ENCODE results near the gene IL11RA.

IL11RA gene

GRCh38 chr9:34642679-34643078, 9.3 kb upstream of the IL11RA start:
- peaks cover 4% of the 10 kb centered on the region for H3K27me3 ChIP-seq (ENCODE audit: control insufficient read depth, insufficient read depth, low read length, poor library complexity, severe bottlenecking)
- 83 to 89% methylated on average over 1 of the region's 1 CpG for WGBS, 2 experiments
- H3K27ac ChIP-seq (ENCODE audit: insufficient read depth, low read depth, low read length, poor library complexity, severe bottlenecking): no peak overlapping the region

GRCh38 chr9:34644766-34645314, 7.1 kb upstream of the IL11RA start:
- peaks cover 17% of the 10 kb centered on the region for H3K4me1 ChIP-seq (ENCODE audit: control insufficient read depth, insufficient read depth, low read length)
- H3K4me3 ChIP-seq (ENCODE audit: insufficient read depth, low read depth, low read length): no peak overlapping the region
- H3K9me3 ChIP-seq (ENCODE audit: control insufficient read depth, low read length): no peaks in the 10 kb centered on the region
- peaks cover 7% of the 10 kb centered on the region for H3K36me3 ChIP-seq (ENCODE audit: control insufficient read depth, insufficient read depth, low read length)
- H3K27ac ChIP-seq (ENCODE audit: insufficient read depth, low read depth, low read length, poor library complexity, severe bottlenecking): no peak overlapping the region
- H3K27me3 ChIP-seq (ENCODE audit: control insufficient read depth, insufficient read depth, low read length, poor library complexity, severe bottlenecking): no peaks in the 10 kb centered on the region

More at GRCh38 chr9:34642679-34643078, 9.3 kb upstream of the IL11RA start:
- Histone ChIP-seq H3K36me3 (ENCODE audit: control insufficient read depth, insufficient read depth, low read length) (no peaks in the 10 kb centered on the region), H3K9me3 (ENCODE audit: control insufficient read depth, low read length) (no peaks in the 10 kb centered on the region), H3K4me3 (ENCODE audit: insufficient read depth, low read depth, low read length) (no peak overlapping the region), H3K4me1 (ENCODE audit: control insufficient read depth, insufficient read depth, low read length) (peaks cover 18% of the 10 kb centered on the region)

GRCh38 chr9:34646211-34647083, 5.5 kb upstream of the IL11RA start, which contains the start of gene GALT:
Gene GALT, plus strand, starts transcription at chr9:34646675. Its CDS starts 30 bp downstream, at chr9:34646705.
- WGBS, 2 experiments: 5 to 6% methylated on average over 43 of the region's 43 CpGs
- Histone ChIP-seq H3K27ac (ENCODE audit: insufficient read depth, low read depth, low read length, poor library complexity, severe bottlenecking) (peak within 1 kb of the TSS; percentile 52), H3K36me3 (ENCODE audit: control insufficient read depth, insufficient read depth, low read length) (peaks cover 7% of the 10 kb centered on the region)

GRCh38 chr9:34647084-34647403, 4.9 kb upstream of the IL11RA start:
- Histone ChIP-seq H3K36me3 (ENCODE audit: control insufficient read depth, insufficient read depth, low read length) (peaks cover 7% of the 10 kb centered on the region), H3K27me3 (ENCODE audit: control insufficient read depth, insufficient read depth, low read length, poor library complexity, severe bottlenecking) (no peaks in the 10 kb centered on the region), H3K4me3 (ENCODE audit: insufficient read depth, low read depth, low read length) (peak overlapping the region; percentile 49), H3K9me3 (ENCODE audit: control insufficient read depth, low read length) (no peaks in the 10 kb centered on the region), H3K4me1 (ENCODE audit: control insufficient read depth, insufficient read depth, low read length) (peaks cover 26% of the 10 kb centered on the region), H3K27ac (ENCODE audit: insufficient read depth, low read depth, low read length, poor library complexity, severe bottlenecking) (peak overlapping the region; percentile 52)
- WGBS, 2 experiments: 6 to 8% methylated on average over 8 of the region's 8 CpGs

More at GRCh38 chr9:34646211-34647083, 5.5 kb upstream of the IL11RA start, which contains the start of gene GALT:
- H3K27me3 ChIP-seq (ENCODE audit: control insufficient read depth, insufficient read depth, low read length, poor library complexity, severe bottlenecking): no peaks in the 10 kb centered on the region
- peak within 1 kb of the TSS; percentile 49 for H3K4me3 ChIP-seq (ENCODE audit: insufficient read depth, low read depth, low read length)
- peaks cover 22% of the 10 kb centered on the region for H3K4me1 ChIP-seq (ENCODE audit: control insufficient read depth, insufficient read depth, low read length)
- no peaks in the 10 kb centered on the region for H3K9me3 ChIP-seq (ENCODE audit: control insufficient read depth, low read length)

GRCh38 chr9:34647651-34648050, 4.3 kb upstream of the IL11RA start:
- H3K4me3 ChIP-seq (ENCODE audit: insufficient read depth, low read depth, low read length): peak overlapping the region; percentile 49
- peaks cover 7% of the 10 kb centered on the region for H3K36me3 ChIP-seq (ENCODE audit: control insufficient read depth, insufficient read depth, low read length)
- H3K9me3 ChIP-seq (ENCODE audit: control insufficient read depth, low read length): no peaks in the 10 kb centered on the region
- no peak overlapping the region for H3K27ac ChIP-seq (ENCODE audit: insufficient read depth, low read depth, low read length, poor library complexity, severe bottlenecking)
- WGBS, 2 experiments: 88 to 91% methylated on average over 10 of the region's 10 CpGs
- no peaks in the 10 kb centered on the region for H3K27me3 ChIP-seq (ENCODE audit: control insufficient read depth, insufficient read depth, low read length, poor library complexity, severe bottlenecking)
- peaks cover 32% of the 10 kb centered on the region for H3K4me1 ChIP-seq (ENCODE audit: control insufficient read depth, insufficient read depth, low read length)

- H3K36me3 ChIP-seq (ENCODE audit: control insufficient read depth, insufficient read depth, low read length): peaks cover 7% of the 10 kb centered on the region
- 94 to 96% methylated on average over 8 of the region's 8 CpGs for WGBS, 2 experiments
These were observed 3.3 kb upstream of the IL11RA start for GRCh38 chr9:34648673-34649072.

GRCh38 chr9:34650816-34651215, 1.2 kb upstream of the IL11RA start:
- Histone ChIP-seq H3K9me3 (ENCODE audit: control insufficient read depth, low read length) (no peaks in the 10 kb centered on the region), H3K27ac (ENCODE audit: insufficient read depth, low read depth, low read length, poor library complexity, severe bottlenecking) (no peak overlapping the region), H3K4me3 (ENCODE audit: insufficient read depth, low read depth, low read length) (no peak overlapping the region), H3K27me3 (ENCODE audit: control insufficient read depth, insufficient read depth, low read length, poor library complexity, severe bottlenecking) (no peaks in the 10 kb centered on the region), H3K36me3 (ENCODE audit: control insufficient read depth, insufficient read depth, low read length) (peaks cover 7% of the 10 kb centered on the region), H3K4me1 (ENCODE audit: control insufficient read depth, insufficient read depth, low read length) (peaks cover 51% of the 10 kb centered on the region)
- WGBS, 2 experiments: 89 to 93% methylated on average over 5 of the region's 5 CpGs

More at GRCh38 chr9:34648673-34649072, 3.3 kb upstream of the IL11RA start:
- Histone ChIP-seq H3K9me3 (ENCODE audit: control insufficient read depth, low read length) (no peaks in the 10 kb centered on the region), H3K4me1 (ENCODE audit: control insufficient read depth, insufficient read depth, low read length) (peaks cover 42% of the 10 kb centered on the region), H3K4me3 (ENCODE audit: insufficient read depth, low read depth, low read length) (no peak overlapping the region), H3K27me3 (ENCODE audit: control insufficient read depth, insufficient read depth, low read length, poor library complexity, severe bottlenecking) (no peaks in the 10 kb centered on the region), H3K27ac (ENCODE audit: insufficient read depth, low read depth, low read length, poor library complexity, severe bottlenecking) (no peak overlapping the region)

- Histone ChIP-seq H3K9me3 (ENCODE audit: control insufficient read depth, low read length) (no peaks in the 10 kb centered on the region), H3K27ac (ENCODE audit: insufficient read depth, low read depth, low read length, poor library complexity, severe bottlenecking) (no peak overlapping the region), H3K27me3 (ENCODE audit: control insufficient read depth, insufficient read depth, low read length, poor library complexity, severe bottlenecking) (no peaks in the 10 kb centered on the region), H3K4me1 (ENCODE audit: control insufficient read depth, insufficient read depth, low read length) (peaks cover 47% of the 10 kb centered on the region), H3K36me3 (ENCODE audit: control insufficient read depth, insufficient read depth, low read length) (peaks cover 7% of the 10 kb centered on the region), H3K4me3 (ENCODE audit: insufficient read depth, low read depth, low read length) (peak overlapping the region; percentile 30)
- 87 to 89% methylated on average over 4 of the region's 4 CpGs for WGBS, 2 experiments
These were observed 664 bp upstream of the IL11RA start for GRCh38 chr9:34651321-34651720.

GRCh38 chr9:34652602-34653000, 616 bp downstream of the IL11RA start:
- 76 to 77% methylated on average over 5 of the region's 5 CpGs for WGBS, 2 experiments
- Histone ChIP-seq H3K27me3 (ENCODE audit: control insufficient read depth, insufficient read depth, low read length, poor library complexity, severe bottlenecking) (no peaks in the 10 kb centered on the region), H3K9me3 (ENCODE audit: control insufficient read depth, low read length) (no peaks in the 10 kb centered on the region), H3K4me3 (ENCODE audit: insufficient read depth, low read depth, low read length) (no peak overlapping the region), H3K4me1 (ENCODE audit: control insufficient read depth, insufficient read depth, low read length) (peaks cover 41% of the 10 kb centered on the region), H3K27ac (ENCODE audit: insufficient read depth, low read depth, low read length, poor library complexity, severe bottlenecking) (no peak overlapping the region), H3K36me3 (ENCODE audit: control insufficient read depth, insufficient read depth, low read length) (peaks cover 7% of the 10 kb centered on the region)
